Stimulated activated CD8-positive, alpha-beta memory T cell treated with anti-CD3 and anti-CD28 coated beads, Interleukin-7, amount 100 ng/mL, for 24 hours (primary cell): ENCODE data around the gene MYBPC1.

Experiments used
- DNase-seq: peaks from one replicate; pipeline ENCODE4 v3.0.0-alpha.2; 2020; ENCODE audit warnings: low read depth

The MYBPC1 gene

GRCh38 chr12:101599311-101599710 is 4.5 kb downstream of the MYBPC1 start:
- DNase-seq = no peak

- no peak for DNase-seq
Measured at GRCh38 chr12:101599771-101600484, 5.2 kb downstream of the MYBPC1 start.

- no peak for DNase-seq
Measured at GRCh38 chr12:101604132-101604531, 9.4 kb downstream of the MYBPC1 start.

- no peak for DNase-seq
Measured at GRCh38 chr12:101607894-101608293, 13.1 kb downstream of the MYBPC1 start.

- DNase-seq = no peak
Measured at GRCh38 chr12:101608301-101609133, 13.7 kb downstream of the MYBPC1 start.

- DNase-seq = no peak
Measured at GRCh38 chr12:101609198-101609597, 14.4 kb downstream of the MYBPC1 start.

GRCh38 chr12:101612160-101612916 is 17.6 kb downstream of the MYBPC1 start:
- no peak for DNase-seq

GRCh38 chr12:101616027-101616494 is 21.3 kb downstream of the MYBPC1 start:
- DNase-seq = no peak

GRCh38 chr12:101619026-101619786 is 24.4 kb downstream of the MYBPC1 start:
- DNase-seq = no peak

GRCh38 chr12:101619858-101620761 is 25.3 kb downstream of the MYBPC1 start:
- DNase-seq = no peak

- no peak for DNase-seq
Measured at GRCh38 chr12:101620762-101621133, 26.0 kb downstream of the MYBPC1 start.

GRCh38 chr12:101628676-101629075 is 33.9 kb downstream of the MYBPC1 start:
- DNase-seq = no peak

- DNase-seq = no peak
Measured at GRCh38 chr12:101634724-101635123, 40.0 kb downstream of the MYBPC1 start.

GRCh38 chr12:101637936-101638335 is 43.2 kb downstream of the MYBPC1 start:
- DNase-seq = no peak

GRCh38 chr12:101642115-101643067 is 47.6 kb downstream of the MYBPC1 start:
- no peak for DNase-seq

GRCh38 chr12:101647711-101648110 is 52.9 kb downstream of the MYBPC1 start:
- no peak for DNase-seq

- DNase-seq = no peak
Measured at GRCh38 chr12:101648195-101648594, 53.4 kb downstream of the MYBPC1 start.

- DNase-seq = no peak
Measured at GRCh38 chr12:101650346-101651117, 55.8 kb downstream of the MYBPC1 start.

GRCh38 chr12:101653030-101653429 is 58.3 kb downstream of the MYBPC1 start:
- no peak for DNase-seq
